Testis (tissue), 2 donors: Measurements from ENCODE around the gene GUCA2A.

Experiments used
- POLR2A ChIP-seq: fragments of 450-650 bp; IDR thresholded peaks from one replicate; pipeline ENCODE4 v1.6.1; 2017; ENCODE audit warnings: antibody characterized with exemption, mild to moderate bottlenecking, moderate library complexity
- TF ChIP-seq, protein P1 (sequence below), 3 experiments: fragments of 450-650 bp in 2 of 3; fragments of 200-600 bp in 1 of 3; sonication (generic) in 1 of 3; IDR thresholded peaks; one replicate each; pipeline ENCODE4 v1.5.1; 2016 to 2019; ENCODE audit warnings: antibody characterized with exemption in 3 of 3, mild to moderate bottlenecking in 2 of 3, moderate library complexity in 1 of 3

DNA sequence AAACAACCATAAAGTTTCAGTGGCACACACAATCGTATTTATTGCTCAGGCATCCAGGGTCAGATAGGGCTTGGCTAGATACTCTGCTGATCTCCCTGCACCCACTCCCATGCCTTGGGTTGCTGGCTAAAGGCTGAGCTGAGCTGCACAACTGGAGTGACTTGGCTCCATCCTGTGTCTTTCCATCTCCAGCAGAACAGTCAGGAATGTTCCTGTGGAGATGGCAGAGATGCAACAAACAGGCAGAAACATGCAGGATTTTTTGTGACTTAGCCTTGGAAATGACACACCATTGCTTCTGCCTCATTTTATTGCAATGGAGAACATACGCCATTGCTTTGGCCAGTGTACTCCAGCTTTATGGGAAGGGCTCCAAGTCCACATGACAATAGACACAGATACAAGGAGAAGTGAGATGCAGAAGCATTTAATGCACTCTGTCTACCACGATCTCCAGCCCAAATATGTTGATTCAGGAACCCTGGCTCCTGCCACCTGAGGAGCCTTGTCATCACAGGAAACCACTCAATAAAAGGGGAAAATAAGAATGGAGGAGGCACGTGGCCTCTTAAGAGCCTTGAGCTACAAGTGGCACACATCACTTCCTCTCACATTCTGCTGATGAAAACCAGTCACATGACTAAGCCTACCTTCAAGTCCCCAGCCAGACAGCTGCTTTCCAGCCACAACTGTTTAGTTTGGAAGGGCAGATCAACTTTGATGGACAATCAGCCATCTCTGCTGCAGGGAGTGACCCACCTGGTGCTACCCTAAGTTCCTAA is 21.5 kb downstream of the GUCA2A start:
- TF ChIP-seq, protein P1, sequence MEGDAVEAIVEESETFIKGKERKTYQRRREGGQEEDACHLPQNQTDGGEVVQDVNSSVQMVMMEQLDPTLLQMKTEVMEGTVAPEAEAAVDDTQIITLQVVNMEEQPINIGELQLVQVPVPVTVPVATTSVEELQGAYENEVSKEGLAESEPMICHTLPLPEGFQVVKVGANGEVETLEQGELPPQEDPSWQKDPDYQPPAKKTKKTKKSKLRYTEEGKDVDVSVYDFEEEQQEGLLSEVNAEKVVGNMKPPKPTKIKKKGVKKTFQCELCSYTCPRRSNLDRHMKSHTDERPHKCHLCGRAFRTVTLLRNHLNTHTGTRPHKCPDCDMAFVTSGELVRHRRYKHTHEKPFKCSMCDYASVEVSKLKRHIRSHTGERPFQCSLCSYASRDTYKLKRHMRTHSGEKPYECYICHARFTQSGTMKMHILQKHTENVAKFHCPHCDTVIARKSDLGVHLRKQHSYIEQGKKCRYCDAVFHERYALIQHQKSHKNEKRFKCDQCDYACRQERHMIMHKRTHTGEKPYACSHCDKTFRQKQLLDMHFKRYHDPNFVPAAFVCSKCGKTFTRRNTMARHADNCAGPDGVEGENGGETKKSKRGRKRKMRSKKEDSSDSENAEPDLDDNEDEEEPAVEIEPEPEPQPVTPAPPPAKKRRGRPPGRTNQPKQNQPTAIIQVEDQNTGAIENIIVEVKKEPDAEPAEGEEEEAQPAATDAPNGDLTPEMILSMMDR (IDR thresholded peaks at IDR 0.05) = no peak
- no peak for TF ChIP-seq POLR2A
